HL-60 (cell line): ENCODE data around the gene DMRTB1.

Experiments used
- DNase-seq, 2 experiments: peaks; one replicate each; pipeline ENCODE4 v3.0.0-alpha.2; 2010 to 2020; ENCODE audit warnings: low read depth in 1 of 2, low spot score in 1 of 2
- H3K27ac ChIP-seq: fragments of 250-450 bp; sonication (Bioruptor Pico); replicated peaks from 2 replicates; pipeline ENCODE4 v1.5.1; 2020; ENCODE audit warnings: mild to moderate bottlenecking, moderate library complexity
- H3K27me3 ChIP-seq: fragments of 250-450 bp; sonication (Bioruptor Pico); 2 replicates; pipeline ENCODE4 v1.5.1; 2021; ENCODE audit warnings: mild to moderate bottlenecking, moderate library complexity; ENCODE audit not compliant: insufficient read depth, poor library complexity, severe bottlenecking
- H3K4me3 ChIP-seq: replicated peaks from 2 replicates; pipeline ENCODE4 v1.5.1; 2011; ENCODE audit warnings: mild to moderate bottlenecking, control low read depth, low read length; ENCODE audit not compliant: insufficient read depth
- GABPA ChIP-seq: IDR thresholded peaks from 2 replicates; pipeline ENCODE4 v1.6.1; 2012; ENCODE audit warnings: low read depth
- POLR2AphosphoS5 ChIP-seq: IDR thresholded peaks from 2 replicates; pipeline ENCODE4 v1.6.1; 2012; ENCODE audit warnings: low read depth
- SPI1 ChIP-seq: IDR thresholded peaks from 2 replicates; pipeline ENCODE4 v1.6.1; 2012; ENCODE audit warnings: low read depth, mild to moderate bottlenecking, borderline replicate concordance
- TF ChIP-seq, protein P1 (sequence below): IDR thresholded peaks from one replicate; pipeline ENCODE4 v1.5.1; 2011; ENCODE audit warnings: low read length, control low read depth, inconsistent platforms; ENCODE audit not compliant: insufficient read depth
- TF ChIP-seq, protein P2 (sequence below): IDR thresholded peaks from 2 replicates; pipeline ENCODE4 v1.6.1; 2012; ENCODE audit warnings: low read depth; ENCODE audit not compliant: insufficient replicate concordance

The DMRTB1 gene

DNA sequence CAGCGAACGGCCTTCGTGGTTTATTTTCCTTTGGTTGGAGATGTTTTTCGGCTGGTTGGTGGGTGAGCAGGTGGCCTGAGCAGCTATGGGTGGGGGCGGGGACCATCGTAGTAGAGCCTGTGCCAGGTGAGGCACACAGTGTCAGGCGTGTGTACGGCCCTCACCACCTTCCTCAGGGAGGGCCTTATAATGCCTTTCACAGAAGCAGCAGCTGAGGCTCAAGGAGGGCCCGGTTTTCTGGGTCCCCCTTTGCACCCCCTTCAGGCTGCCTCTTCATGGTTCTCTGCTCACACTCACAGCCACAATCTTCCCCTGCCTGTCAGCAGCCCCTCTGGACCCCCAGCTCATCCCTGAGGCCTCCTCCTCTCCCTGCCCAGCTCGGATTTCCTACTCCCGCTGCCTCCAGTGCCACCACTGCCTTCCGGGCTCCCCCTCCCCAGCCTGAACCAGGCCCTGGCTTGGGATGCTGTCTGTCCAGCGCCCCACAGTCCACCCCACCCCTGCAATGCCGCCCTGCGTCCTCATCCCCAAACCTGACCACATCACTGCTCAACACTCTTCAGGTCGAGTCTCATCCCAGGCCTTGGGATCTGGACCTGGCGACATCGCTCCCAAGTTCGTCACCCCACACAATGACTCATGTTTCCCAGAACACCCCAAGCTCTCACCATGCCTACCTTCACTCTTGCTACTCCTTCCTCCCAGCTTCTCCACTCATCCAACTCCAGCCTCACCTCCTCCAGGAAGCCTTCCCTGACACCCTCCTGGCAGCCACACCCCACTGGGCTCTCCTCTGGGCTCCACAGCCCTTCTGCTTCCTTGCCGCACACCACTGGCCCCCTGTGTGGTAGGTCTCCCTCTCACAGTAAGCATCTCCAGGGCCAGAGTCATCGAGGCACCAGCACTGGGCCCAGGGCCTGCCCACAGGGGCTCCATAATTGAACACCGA lies 53.9 kb downstream of the DMRTB1 start:
- DNase-seq, result no peak
- TF ChIP-seq POLR2AphosphoS5 (no peak), GABPA (no peak), SPI1 (no peak)
- TF ChIP-seq, protein P1, sequence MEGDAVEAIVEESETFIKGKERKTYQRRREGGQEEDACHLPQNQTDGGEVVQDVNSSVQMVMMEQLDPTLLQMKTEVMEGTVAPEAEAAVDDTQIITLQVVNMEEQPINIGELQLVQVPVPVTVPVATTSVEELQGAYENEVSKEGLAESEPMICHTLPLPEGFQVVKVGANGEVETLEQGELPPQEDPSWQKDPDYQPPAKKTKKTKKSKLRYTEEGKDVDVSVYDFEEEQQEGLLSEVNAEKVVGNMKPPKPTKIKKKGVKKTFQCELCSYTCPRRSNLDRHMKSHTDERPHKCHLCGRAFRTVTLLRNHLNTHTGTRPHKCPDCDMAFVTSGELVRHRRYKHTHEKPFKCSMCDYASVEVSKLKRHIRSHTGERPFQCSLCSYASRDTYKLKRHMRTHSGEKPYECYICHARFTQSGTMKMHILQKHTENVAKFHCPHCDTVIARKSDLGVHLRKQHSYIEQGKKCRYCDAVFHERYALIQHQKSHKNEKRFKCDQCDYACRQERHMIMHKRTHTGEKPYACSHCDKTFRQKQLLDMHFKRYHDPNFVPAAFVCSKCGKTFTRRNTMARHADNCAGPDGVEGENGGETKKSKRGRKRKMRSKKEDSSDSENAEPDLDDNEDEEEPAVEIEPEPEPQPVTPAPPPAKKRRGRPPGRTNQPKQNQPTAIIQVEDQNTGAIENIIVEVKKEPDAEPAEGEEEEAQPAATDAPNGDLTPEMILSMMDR, result no peak
- TF ChIP-seq, protein P2, sequence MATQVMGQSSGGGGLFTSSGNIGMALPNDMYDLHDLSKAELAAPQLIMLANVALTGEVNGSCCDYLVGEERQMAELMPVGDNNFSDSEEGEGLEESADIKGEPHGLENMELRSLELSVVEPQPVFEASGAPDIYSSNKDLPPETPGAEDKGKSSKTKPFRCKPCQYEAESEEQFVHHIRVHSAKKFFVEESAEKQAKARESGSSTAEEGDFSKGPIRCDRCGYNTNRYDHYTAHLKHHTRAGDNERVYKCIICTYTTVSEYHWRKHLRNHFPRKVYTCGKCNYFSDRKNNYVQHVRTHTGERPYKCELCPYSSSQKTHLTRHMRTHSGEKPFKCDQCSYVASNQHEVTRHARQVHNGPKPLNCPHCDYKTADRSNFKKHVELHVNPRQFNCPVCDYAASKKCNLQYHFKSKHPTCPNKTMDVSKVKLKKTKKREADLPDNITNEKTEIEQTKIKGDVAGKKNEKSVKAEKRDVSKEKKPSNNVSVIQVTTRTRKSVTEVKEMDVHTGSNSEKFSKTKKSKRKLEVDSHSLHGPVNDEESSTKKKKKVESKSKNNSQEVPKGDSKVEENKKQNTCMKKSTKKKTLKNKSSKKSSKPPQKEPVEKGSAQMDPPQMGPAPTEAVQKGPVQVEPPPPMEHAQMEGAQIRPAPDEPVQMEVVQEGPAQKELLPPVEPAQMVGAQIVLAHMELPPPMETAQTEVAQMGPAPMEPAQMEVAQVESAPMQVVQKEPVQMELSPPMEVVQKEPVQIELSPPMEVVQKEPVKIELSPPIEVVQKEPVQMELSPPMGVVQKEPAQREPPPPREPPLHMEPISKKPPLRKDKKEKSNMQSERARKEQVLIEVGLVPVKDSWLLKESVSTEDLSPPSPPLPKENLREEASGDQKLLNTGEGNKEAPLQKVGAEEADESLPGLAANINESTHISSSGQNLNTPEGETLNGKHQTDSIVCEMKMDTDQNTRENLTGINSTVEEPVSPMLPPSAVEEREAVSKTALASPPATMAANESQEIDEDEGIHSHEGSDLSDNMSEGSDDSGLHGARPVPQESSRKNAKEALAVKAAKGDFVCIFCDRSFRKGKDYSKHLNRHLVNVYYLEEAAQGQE, result no peak
- no peak overlapping the region for H3K4me3 ChIP-seq
- H3K27me3 ChIP-seq, result no peaks in the 10 kb centered on the region
- no peak overlapping the region for H3K27ac ChIP-seq

DNA sequence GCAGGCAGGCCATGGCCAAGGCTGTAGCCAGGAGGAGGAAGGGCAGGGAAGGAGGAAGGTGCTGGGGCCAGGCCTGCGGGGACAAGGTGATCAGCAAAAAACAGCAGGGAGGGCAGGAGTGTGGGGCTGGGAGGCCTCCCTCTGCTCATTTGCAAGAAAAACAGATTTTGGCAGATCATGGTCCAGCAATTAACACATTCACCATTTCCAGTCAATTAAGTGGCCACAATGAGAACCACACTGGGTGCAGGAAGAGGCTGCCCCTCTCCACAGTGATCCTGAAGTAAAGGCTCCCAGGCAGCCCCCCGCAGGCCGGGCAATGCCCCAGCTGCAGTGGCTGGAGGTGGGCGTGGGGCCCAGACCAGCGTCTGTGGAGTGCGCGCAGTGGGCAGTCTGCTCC lies 54.6 kb downstream of the DMRTB1 start:
- DNase-seq, result no peak
- Histone ChIP-seq H3K27me3 (no peaks in the 10 kb centered on the region), H3K4me3 (no peak overlapping the region), H3K27ac (no peak overlapping the region)
- TF ChIP-seq POLR2AphosphoS5 (no peak), GABPA (no peak), SPI1 (no peak)
- TF ChIP-seq, protein P1, result no peak
- TF ChIP-seq, protein P2, result no peak

DNA sequence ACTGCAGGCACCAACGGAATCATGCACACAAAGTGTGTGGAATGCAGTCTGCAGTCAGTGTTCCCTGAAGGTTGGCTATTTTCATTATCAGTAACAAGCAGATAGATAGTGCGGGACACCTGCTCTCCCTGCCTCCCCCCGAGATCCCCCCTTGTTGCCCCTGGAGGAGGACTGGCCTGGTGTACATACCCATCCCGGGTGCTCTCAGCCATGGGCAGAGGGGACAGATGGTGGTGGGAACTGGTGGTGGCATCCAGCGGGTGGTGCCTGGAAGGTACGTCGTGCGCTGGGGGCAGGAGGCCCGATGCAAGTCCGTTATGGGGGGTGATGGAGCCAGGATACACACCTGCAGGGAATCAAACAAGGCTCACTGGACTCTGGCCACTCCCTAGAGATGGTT lies 55.2 kb downstream of the DMRTB1 start:
- no peak for TF ChIP-seq GABPA
- no peak for TF ChIP-seq POLR2AphosphoS5
- Histone ChIP-seq H3K27ac (no peak overlapping the region), H3K27me3 (no peaks in the 10 kb centered on the region), H3K4me3 (no peak overlapping the region)
- DNase-seq, result no peak

DNA sequence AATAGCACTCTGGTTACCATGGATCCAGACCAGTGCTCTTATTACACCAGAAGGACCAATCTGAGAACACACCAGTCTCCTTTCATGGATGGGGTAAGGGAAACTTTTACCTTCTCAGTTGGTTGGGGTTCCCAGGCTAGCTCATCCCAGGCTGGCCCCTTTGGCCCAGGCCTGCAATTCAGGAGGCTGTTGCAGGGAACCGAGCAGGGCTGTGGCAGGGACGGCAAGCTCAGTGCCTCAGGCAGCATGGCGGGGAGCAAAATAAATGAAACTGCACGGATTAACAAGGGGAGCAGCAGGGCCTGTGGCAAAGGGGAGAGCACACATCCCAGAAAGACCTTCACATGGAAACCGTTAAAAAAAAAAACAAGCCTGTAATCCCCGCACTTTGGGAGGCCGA lies 57.0 kb downstream of the DMRTB1 start:
- no peak overlapping the region for H3K4me3 ChIP-seq
- H3K27ac ChIP-seq, result no peak overlapping the region
- DNase-seq, result no peak
- no peaks in the 10 kb centered on the region for H3K27me3 ChIP-seq
- no peak for TF ChIP-seq SPI1
